CD4-positive, alpha-beta T cell treated with Interleukin-15 for 1 hour (primary cell): Measurements from ENCODE around the gene OTOR.

ENCODE experiments used
- DNase-seq: peaks from one replicate; pipeline ENCODE4 v3.0.0-alpha.2; 2020

Gene OTOR

GRCh38 chr20:16748308-16748900 is at the start of gene OTOR:
Gene OTOR (plus strand): TSS chr20:16748358. CDS start chr20:16748402, 44 bp downstream.
- no peak for DNase-seq

GRCh38 chr20:16699293-16699692 is 48.9 kb upstream of the OTOR start:
- no peak for DNase-seq

- DNase-seq: no peak
These were observed 46.9 kb upstream of the OTOR start for GRCh38 chr20:16701296-16701695.

- no peak for DNase-seq
These were observed 44.6 kb upstream of the OTOR start for GRCh38 chr20:16703570-16703969.

GRCh38 chr20:16707674-16708073 is 40.5 kb upstream of the OTOR start:
- no peak for DNase-seq

- no peak for DNase-seq
These were observed 39.6 kb upstream of the OTOR start for GRCh38 chr20:16708602-16709001.

- DNase-seq: no peak
These were observed 39.1 kb upstream of the OTOR start for GRCh38 chr20:16709017-16709416.

GRCh38 chr20:16710781-16711180 is 37.4 kb upstream of the OTOR start:
- DNase-seq: no peak

GRCh38 chr20:16711661-16712258 is 36.4 kb upstream of the OTOR start:
- DNase-seq: no peak

- no peak for DNase-seq
These were observed 35.6 kb upstream of the OTOR start for GRCh38 chr20:16712511-16712947.

- no peak for DNase-seq
These were observed 35.1 kb upstream of the OTOR start for GRCh38 chr20:16713066-16713465.

GRCh38 chr20:16714242-16714641 is 33.9 kb upstream of the OTOR start:
- DNase-seq: no peak

GRCh38 chr20:16714751-16715150 is 33.4 kb upstream of the OTOR start:
- DNase-seq: no peak

- DNase-seq: no peak
These were observed 28.7 kb upstream of the OTOR start for GRCh38 chr20:16719421-16719820.

GRCh38 chr20:16729080-16729479 is 19.1 kb upstream of the OTOR start:
- DNase-seq: no peak

- DNase-seq: peak; percentile 92
These were observed 18.3 kb upstream of the OTOR start, which contains the start of gene SNRPB2 for GRCh38 chr20:16729565-16730460. Gene SNRPB2 (plus strand): TSS chr20:16730026. CDS start chr20:16731703, 1,677 bp downstream.

GRCh38 chr20:16732506-16733152 is 15.5 kb upstream of the OTOR start:
- no peak for DNase-seq

GRCh38 chr20:16740365-16741072 is 7.6 kb upstream of the OTOR start:
- no peak for DNase-seq

GRCh38 chr20:16744178-16744807 is 3.9 kb upstream of the OTOR start:
- no peak for DNase-seq

GRCh38 chr20:16745204-16745603 is 3.0 kb upstream of the OTOR start:
- no peak for DNase-seq

GRCh38 chr20:16747291-16747811 is 807 bp upstream of the OTOR start:
- no peak for DNase-seq

GRCh38 chr20:16749573-16749972 is 1.4 kb downstream of the OTOR start:
- no peak for DNase-seq
